Aorta (tissue), 5 donors: Measurements from ENCODE around the gene DIDO1. TPM values are rescaled to one million over a fixed set of nuclear protein-coding genes. Genes with fewer than 3 reads are reported as not detected.

ENCODE experiments used
- ATAC-seq: fragments of 200-7000 bp; cut with Tn5 transposase; one replicate; pipeline ENCODE4 v1.9.1; 2022; ENCODE audit warnings: moderate library complexity; ENCODE audit not compliant: low FRiP score
- DNase-seq, 2 donors: peaks; one replicate each; pipeline ENCODE4 v3.0.0-alpha.2; 2020
- H3K27ac ChIP-seq, 2 donors: one replicate each; pipeline ENCODE4 v1.5.1; 2013; ENCODE audit warnings: low read length in 2 of 2, mild to moderate bottlenecking in 2 of 2, moderate library complexity in 2 of 2, control low read depth in 1 of 2, inconsistent platforms in 1 of 2, low read depth in 1 of 2
- H3K27me3 ChIP-seq, 2 donors: one replicate each; pipeline ENCODE4 v1.6.1; 2013; ENCODE audit warnings: control low read depth in 1 of 2, low read length in 1 of 2, mild to moderate bottlenecking in 1 of 2, moderate library complexity in 1 of 2; ENCODE audit not compliant: insufficient read depth in 2 of 2, control insufficient read depth in 1 of 2
- H3K36me3 ChIP-seq, 2 donors: one replicate each; pipeline ENCODE4 v1.6.1; 2013; ENCODE audit warnings: control low read depth in 1 of 2, low read length in 1 of 2, mild to moderate bottlenecking in 1 of 2; ENCODE audit not compliant: insufficient read depth in 2 of 2, control insufficient read depth in 1 of 2
- H3K4me1 ChIP-seq, 2 donors: one replicate each; pipeline ENCODE4 v1.6.1; 2013; ENCODE audit warnings: low read length in 2 of 2, control low read depth in 1 of 2, mild to moderate bottlenecking in 1 of 2, moderate library complexity in 1 of 2; ENCODE audit not compliant: insufficient read depth in 2 of 2, control insufficient read depth in 1 of 2
- H3K4me3 ChIP-seq, 2 donors: one replicate each; pipeline ENCODE4 v1.5.1; 2013; ENCODE audit warnings: low read length in 2 of 2, control low read depth in 1 of 2, mild to moderate bottlenecking in 1 of 2
- H3K9me3 ChIP-seq: one replicate; pipeline ENCODE4 v1.6.1; 2013; ENCODE audit warnings: mild to moderate bottlenecking, low read length; ENCODE audit not compliant: control insufficient read depth
- WGBS, 2 donors: extraction: QIAGEN DNeasy Blood & Tissue Kit; methylation state at CpG; one replicate each; pipeline ENCODE4 v1.1.7; 2013; 5-methylcytosine and 5-hydroxymethylcytosine counted together
- intact Hi-C, 2 donors: fragments of 100-400 bp; cut with DNase I; formaldehyde crosslinking; loops; one replicate each; pipeline versions ENCODE4 v1.14.2 to v1.15.0; 2022
- polyA plus RNA-seq, 2 donors: library from polyadenylated mRNA; stranded (reverse); fragments of 200-250 nt; gene quantifications; one replicate each; pipeline ENCODE4 v1.2.3, GENCODE V29; 2013
- total RNA-seq, 2 donors: library from RNA; stranded (reverse); fragmentation: NEBNext Ultra II Directional; extraction: Animal tissue kit (Norgen Biotek cat#: 25700); gene quantifications; one replicate each; pipeline ENCODE4 v1.2.1, GENCODE V29; 2021
- donor health status: healthy with polysubstance abuse.
- donor health status: Bipolar disorder and iron deficiency.
- donor health status: DM: no; HTN: no; CAD: no.
- donor health status: DM: no; HTN: no; CAD: no.
- donor health status: DM: yes; HTN: yes; CAD: no.

DIDO1 gene
- total and polyA plus RNA-seq, 4 donors: 8.1 to 64.2 (median 43.0) TPM

DNA sequence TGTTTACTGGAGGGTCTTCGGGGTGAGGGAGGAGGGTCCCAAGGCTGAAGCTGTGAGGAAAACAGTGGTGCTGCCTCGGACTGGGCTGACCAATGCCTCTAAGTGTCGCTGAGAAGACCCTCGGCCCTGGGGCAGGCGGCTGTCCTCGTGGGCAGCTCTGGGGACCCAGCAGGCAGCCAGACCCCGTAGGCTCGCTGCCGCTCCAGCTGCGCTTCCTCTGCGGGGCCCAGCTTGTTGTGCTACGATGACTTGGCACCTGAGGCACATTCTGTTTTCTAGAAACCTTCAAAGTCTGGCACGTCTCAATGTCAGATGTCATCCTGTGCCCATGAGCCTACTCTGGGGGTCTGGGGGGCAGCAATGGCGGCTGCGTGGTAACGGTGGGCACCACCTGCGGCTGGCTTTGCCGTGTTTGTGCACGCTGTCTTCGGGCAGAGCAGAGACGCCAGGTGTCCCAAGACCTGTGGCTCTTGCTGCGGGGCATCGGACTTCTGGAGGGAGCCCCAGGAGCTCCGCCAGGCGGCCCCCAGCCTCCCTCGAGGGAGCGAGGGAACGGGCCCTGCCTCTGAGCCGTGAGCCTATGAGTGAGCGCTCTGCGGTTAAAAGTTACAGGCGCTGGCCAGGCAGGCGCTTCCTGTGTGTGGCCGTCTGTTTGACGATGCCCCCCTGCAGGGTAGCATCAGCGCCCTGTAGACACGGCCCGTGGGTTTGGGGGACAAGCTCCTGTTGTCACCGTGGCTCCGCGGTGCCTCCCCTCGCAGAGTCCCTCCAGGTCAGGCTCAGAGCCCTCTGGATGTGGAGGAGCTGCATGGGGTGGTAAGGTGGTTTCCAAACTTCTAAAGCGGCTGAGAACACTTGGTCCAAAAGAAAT is 33.0 kb upstream of the DIDO1 start:
- Histone ChIP-seq H3K27ac (no peak overlapping the region), H3K36me3 (peaks cover 0 to 2% of the 10 kb centered on the region in 2 donors), H3K27me3 (no peaks in the 10 kb centered on the region), H3K4me1 (no peaks in the 10 kb centered on the region), H3K4me3 (no peak overlapping the region), H3K9me3 (no peaks in the 10 kb centered on the region)
- no peak for DNase-seq
- no peak for ATAC-seq
- WGBS, 2 donors: 84 to 88% methylated on average over 43 of the region's 43 CpGs
- intact Hi-C loops: loop anchor here in 1 of 2 donors (10.0 kb wide), 1 partner anchor 155 kb away; the partner anchor contains the start of gene OGFR

DNA sequence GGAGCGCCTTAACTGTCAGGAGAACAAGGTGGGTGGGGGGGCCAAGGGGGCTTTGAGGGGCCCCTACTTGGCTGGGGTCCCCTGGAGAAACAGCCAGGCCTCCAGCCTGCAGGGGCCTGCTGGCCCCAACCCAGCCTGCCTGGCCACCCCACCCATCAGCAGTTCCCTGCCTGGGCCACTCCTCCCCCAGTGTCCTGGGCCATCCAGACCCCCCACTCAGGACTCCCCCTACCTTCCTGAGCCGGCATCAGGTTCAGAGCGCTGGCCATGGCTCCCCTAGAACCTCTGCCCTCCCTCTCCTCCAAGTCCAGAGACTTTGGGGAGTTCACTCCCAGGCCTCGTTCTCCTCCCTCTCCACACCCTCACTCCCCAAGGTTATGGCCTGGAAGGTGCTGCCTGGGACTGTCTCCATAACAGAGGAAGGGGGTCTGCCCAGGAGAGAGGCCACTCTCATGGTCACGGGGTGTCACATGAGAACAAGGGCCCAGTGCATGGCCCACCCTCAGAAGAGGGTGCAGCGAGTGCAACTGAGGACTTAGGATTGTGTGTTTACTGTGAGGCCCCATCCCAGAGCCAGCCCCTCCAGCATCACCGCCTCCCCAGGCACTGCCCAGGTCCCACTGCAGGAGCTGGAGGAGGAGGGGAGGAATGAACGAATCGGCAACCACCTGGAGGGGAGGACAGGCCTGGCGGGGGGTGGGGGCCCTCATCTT is 32.2 kb upstream of the DIDO1 start:
- H3K9me3 ChIP-seq: no peaks in the 10 kb centered on the region
- no peaks in the 10 kb centered on the region for H3K27me3 ChIP-seq
- no peak overlapping the region for H3K4me3 ChIP-seq
- H3K4me1 ChIP-seq: no peaks in the 10 kb centered on the region
- WGBS, 2 donors: 84 to 86% methylated on average over 10 of the region's 10 CpGs
- H3K36me3 ChIP-seq: peaks cover 0 to 2% of the 10 kb centered on the region in 2 donors
- intact Hi-C loops: loop anchor here in 1 of 2 donors (10.0 kb wide), 1 partner anchor 154 kb away; the partner anchor contains the start of gene OGFR
- no peak overlapping the region for H3K27ac ChIP-seq
- DNase-seq (no peak), ATAC-seq (no peak)

DNA sequence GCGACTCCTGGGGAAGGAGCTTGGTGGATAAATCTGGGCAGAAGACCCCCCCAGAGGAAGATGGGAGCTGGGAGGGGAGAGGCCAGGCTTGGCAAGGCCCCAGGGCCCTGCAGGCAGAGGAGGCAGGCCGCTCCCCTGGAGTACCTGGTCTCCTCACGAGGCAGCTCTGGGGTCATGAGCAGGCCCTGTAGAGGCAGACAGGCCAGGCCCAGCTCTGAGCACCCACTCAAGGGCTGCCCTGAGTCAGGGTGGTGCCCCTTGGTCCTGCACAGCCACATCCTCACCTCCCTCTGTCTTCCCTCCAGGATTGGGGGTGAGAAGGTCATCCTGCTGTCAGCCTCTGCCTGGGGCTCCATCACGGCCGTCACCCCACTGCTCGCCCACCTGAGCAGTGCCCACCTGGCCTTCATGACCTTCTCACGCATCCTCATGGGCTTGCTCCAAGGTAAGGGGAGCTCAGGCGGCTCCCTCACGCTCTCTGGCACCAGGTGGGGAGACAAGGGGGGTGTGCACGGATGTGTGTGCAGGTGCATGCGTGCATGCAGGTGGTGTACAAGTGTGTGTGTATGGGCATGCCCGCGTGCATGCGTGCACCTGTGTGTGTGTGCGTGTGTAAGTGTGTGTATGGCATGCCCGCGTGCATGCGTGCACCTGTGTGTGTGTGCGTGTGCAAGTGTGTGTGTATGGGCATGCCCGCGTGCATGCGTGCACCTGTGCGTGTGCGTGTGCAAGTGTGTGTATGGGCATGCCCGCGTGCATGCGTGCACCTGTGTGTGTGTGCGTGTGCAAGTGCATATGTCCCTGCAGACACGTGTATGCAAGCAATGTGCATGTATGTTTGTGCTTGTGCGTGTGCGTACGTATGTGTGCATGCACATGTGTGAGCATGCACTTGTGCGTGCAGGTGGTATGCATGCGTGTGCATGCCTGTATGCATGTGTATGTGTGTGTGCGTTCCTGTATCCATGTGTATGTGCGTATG is 31.1 kb upstream of the DIDO1 start:
- Histone ChIP-seq H3K4me3 (no peak overlapping the region), H3K4me1 (no peaks in the 10 kb centered on the region), H3K36me3 (no peaks in the 10 kb centered on the region), H3K27me3 (no peaks in the 10 kb centered on the region), H3K27ac (no peak overlapping the region), H3K9me3 (no peaks in the 10 kb centered on the region)
- no peak for ATAC-seq
- intact Hi-C loops: loop anchor here in 1 of 2 donors (10.0 kb wide), 1 partner anchor 153 kb away; the partner anchor contains the start of gene OGFR
- peak in 1 of 2 donors; percentile 40 for DNase-seq
- 93 to 97% methylated on average over 36 of the region's 36 CpGs for WGBS, 2 donors

DNA sequence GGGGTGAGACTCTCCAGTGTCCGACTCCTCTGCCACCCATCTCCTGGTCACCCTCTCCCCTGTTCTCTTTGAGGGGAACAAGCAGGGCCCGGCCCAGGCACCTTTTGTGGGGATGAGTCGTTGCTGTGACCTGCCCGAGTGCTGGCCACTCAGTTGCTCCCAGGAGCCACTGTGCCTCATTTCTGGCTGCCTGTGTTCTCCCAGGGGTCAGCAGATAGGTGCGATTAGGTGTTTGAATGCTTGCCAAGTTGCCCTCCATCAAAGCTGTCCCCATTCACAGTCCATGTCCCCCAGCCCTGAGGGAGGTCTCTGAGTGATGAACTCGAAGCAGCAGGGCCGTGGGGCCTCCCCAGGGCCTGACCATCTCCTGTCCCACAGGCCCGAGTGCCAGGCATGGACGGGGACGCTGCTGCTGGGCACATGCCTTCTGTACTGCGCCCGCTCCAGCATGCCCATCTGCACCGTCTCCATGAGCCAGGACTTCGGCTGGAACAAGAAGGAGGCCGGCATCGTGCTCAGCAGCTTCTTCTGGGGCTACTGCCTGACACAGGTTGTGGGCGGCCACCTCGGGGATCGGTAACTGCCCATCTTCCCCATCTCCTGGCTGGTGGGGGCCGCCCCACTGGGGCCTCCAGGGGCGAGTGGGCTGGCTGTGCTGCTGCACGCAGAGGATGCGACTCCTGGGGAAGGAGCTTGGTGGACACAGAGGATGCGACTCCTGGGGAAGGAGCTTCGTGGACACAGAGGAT is 30.3 kb upstream of the DIDO1 start:
- 91 to 93% methylated on average over 25 of the region's 25 CpGs for WGBS, 2 donors

DNA sequence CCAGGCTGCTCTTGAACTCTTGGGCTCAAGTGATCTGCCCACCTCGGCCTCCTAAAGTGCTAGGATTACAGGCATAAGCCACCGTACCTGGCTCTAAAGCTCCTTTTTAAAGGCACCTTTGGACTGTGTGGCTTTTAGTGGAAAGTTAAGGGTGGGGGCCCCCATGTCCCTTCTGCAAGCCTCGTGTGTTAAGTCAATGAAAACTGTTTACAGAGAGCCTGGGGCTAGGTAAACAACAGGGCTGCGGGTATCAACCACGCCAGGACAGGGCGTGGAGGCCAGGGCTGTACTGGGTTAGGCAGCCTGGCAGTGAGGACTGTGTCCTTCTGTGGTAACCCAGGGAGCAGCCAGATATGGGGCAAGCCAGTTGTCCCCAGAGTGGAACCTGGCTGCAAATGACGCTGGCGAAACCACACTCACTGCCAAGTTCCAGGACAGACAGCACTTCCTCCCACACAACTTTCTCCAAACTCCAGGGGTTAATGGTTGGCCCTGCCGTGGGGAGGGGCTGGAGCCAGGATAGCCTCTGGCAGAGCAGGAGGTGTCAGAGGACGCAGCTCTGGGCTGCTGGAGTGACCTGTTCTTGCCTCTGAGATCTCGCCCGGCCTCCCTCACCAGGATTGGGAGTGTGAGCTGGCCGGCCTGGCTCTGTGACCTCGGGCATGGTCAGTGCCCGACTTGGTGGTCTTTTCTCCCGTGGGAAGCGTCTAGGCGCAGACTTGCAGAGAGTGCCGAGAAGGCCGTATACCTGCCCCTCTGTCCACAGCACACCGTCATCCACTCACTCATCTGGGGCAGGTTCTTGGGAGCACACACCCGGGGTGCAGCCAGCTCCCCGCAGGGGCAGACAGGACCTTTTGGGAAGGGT is 29.4 kb upstream of the DIDO1 start:
- Histone ChIP-seq H3K4me1 (no peaks in the 10 kb centered on the region), H3K36me3 (no peaks in the 10 kb centered on the region), H3K27ac (no peak overlapping the region), H3K4me3 (no peak overlapping the region), H3K27me3 (no peaks in the 10 kb centered on the region), H3K9me3 (no peaks in the 10 kb centered on the region)
- peak in 1 of 2 donors; percentile 43 for DNase-seq
- ATAC-seq: no peak
- intact Hi-C loops: loop anchor here in 1 of 2 donors (10.0 kb wide), 1 partner anchor 151 kb away; the partner anchor contains the start of gene OGFR
- 82 to 86% methylated on average over 23 of the region's 23 CpGs for WGBS, 2 donors

More for the DNA sequence above, 30.3 kb upstream of the DIDO1 start:
- intact Hi-C loops: loop anchor here in 1 of 2 donors (10.0 kb wide), 1 partner anchor 152 kb away; the partner anchor contains the start of gene OGFR
- no peaks in the 10 kb centered on the region for H3K27me3 ChIP-seq
- H3K9me3 ChIP-seq: no peaks in the 10 kb centered on the region
- no peaks in the 10 kb centered on the region for H3K36me3 ChIP-seq
- H3K4me3 ChIP-seq: no peak overlapping the region
- ATAC-seq (no peak), DNase-seq (peak in 1 of 2 donors; percentile 40)
- H3K27ac ChIP-seq: no peak overlapping the region
- no peaks in the 10 kb centered on the region for H3K4me1 ChIP-seq

- DNase-seq: peak; percentile 92
- 5 to 6% methylated on average over 30 to 32 of the region's 32 CpGs for WGBS, 2 donors
- H3K4me1 ChIP-seq: no peaks in the 10 kb centered on the region
- intact Hi-C loops: loop anchor here in 1 of 2 donors (10.0 kb wide), 1 partner anchor 149 kb away; the partner anchor contains the start of gene OGFR
- no peaks in the 10 kb centered on the region for H3K9me3 ChIP-seq
- H3K36me3 ChIP-seq: no peaks in the 10 kb centered on the region
- H3K27me3 ChIP-seq: no peaks in the 10 kb centered on the region
- no peak overlapping the region for H3K4me3 ChIP-seq
- peak; percentile 81 for ATAC-seq
- peak overlapping the region; percentile 28 to 84 for H3K27ac ChIP-seq
These were observed 27.8 kb upstream of the DIDO1 start for GRCh38 chr20:62953839-62954703.
